Posterior cingulate gyrus (tissue), 11 donors: ENCODE results near the gene RAN.

ENCODE experiments used
- DNase-seq, 10 donors: peaks; one replicate each; pipeline versions ENCODE4 v3.0.0 to v3.0.0-alpha.2; 2020 to 2021; ENCODE audit warnings: mixed read lengths in 3 of 10
- intact Hi-C: fragments of 100-400 bp; cut with DNase I; formaldehyde crosslinking; loops from one replicate; pipeline ENCODE4 v1.15.1; 2023

The RAN gene

DNA sequence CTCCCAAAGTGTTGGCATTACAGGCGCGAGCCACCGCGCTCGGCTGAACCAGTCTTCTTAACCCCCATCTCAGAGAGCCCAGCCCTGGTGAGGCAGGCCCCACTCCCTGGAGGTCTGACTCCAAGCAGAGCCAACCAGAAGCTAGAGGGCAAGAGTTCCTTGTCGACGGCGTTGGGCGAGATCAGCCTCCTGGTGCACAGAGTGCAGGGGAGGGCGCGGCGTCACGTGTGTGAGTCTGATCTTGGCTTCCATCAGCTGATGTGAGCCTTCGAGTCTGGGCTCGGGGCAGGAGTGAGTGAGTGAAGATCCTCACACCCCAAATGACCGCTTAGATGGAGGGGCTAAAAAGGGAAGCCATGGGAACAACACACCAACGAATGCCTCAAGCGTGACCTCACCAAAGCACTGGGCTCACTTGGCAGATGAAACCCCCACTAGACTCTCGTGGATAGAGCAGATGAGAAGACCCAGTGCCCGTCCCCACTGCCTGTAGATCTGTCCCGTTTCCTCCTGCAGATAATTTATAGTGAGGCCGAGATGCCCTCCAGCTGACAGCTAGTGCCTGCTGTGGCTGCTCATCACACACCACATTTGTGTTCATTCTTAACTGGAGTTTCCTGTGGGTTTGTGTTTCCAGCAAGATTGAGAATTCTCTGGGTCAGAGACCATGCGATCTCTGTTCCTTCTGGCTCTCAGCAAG lies 53.2 kb downstream of the RAN start:
- DNase-seq: peak in 1 of 10 donors; percentile 69
- intact Hi-C loops: no loop called here

DNA sequence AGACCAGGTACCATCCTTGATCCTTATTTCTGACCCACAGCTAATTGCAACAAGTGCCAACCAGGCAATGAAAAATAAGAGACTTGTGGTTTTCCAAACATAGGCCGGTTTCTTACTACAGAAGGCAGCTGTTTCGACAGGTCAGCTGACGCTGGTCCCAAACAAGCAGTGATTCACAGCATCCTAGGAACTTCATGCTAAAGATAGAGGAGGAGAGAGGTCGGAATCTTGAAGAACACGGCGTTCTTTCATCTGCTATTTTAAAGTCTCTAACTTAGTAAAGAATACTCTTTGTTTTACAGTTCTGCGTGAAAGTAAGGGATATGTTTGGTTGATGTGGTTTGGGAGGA lies 53.8 kb downstream of the RAN start:
- DNase-seq: peak in 4 of 10 donors; percentile 32 to 49 (median 40)

More for the DNA sequence above, 53.8 kb downstream of the RAN start:
- intact Hi-C loops: no loop called here
